Stomach smooth muscle (tissue), 2 donors: Measurements from ENCODE around the gene CRIP2.

Experiments used
- H3K27ac ChIP-seq: one replicate; pipeline ENCODE4 v1.7.0; 2013; ENCODE audit warnings: mild to moderate bottlenecking, low read length, inconsistent platforms
- H3K27me3 ChIP-seq, 2 donors: one replicate each; pipeline ENCODE4 v1.7.0; 2013; ENCODE audit warnings: low read length in 2 of 2; ENCODE audit not compliant: insufficient read depth in 2 of 2, control insufficient read depth in 1 of 2
- H3K36me3 ChIP-seq, 2 donors: one replicate each; pipeline ENCODE4 v1.7.0; 2013; ENCODE audit warnings: low read length in 2 of 2; ENCODE audit not compliant: control insufficient read depth in 2 of 2, insufficient read depth in 2 of 2
- H3K4me1 ChIP-seq: one replicate; pipeline ENCODE4 v1.7.0; 2013; ENCODE audit warnings: low read length; ENCODE audit not compliant: control insufficient read depth, insufficient read depth
- H3K4me3 ChIP-seq, 2 donors: one replicate each; pipeline ENCODE4 v1.7.0; 2013; ENCODE audit warnings: low read length in 2 of 2
- H3K9ac ChIP-seq, 2 donors: one replicate each; pipeline ENCODE4 v1.7.0; 2013; ENCODE audit warnings: low read length in 2 of 2, mild to moderate bottlenecking in 1 of 2
- H3K9me3 ChIP-seq, 2 donors: one replicate each; pipeline ENCODE4 v1.7.0; 2013; ENCODE audit warnings: low read length in 2 of 2; ENCODE audit not compliant: control insufficient read depth in 2 of 2
- donor health status: healthy.
- donor health status: Pancreatic carcinoma.

The CRIP2 gene

DNA sequence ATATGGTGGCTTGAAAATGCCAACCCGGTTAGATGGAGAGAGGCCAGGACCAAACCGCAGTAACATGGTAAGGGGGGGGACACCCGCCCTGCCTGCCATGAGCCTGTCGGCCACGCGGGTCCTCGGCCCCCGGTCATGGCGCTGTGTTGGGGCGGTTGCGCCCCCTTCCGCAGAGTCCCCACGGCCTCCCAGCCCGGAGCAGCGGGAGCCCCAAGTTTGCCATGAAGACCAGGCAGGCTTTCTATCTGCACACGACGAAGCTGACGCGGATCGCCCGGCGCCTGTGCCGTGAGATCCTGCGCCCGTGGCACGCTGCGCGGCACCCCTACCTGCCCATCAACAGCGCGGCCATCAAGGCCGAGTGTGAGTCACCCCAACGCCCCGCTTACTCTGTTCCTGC lies 10.1 kb upstream of the CRIP2 start:
- no peaks in the 10 kb centered on the region for H3K27me3 ChIP-seq
- no peak overlapping the region for H3K9ac ChIP-seq
- no peak overlapping the region for H3K4me3 ChIP-seq
- H3K36me3 ChIP-seq = peaks cover 17 to 29% of the 10 kb centered on the region in 2 donors
- no peak overlapping the region for H3K27ac ChIP-seq
- H3K9me3 ChIP-seq = no peaks in the 10 kb centered on the region
- H3K4me1 ChIP-seq = peaks cover 15% of the 10 kb centered on the region

DNA sequence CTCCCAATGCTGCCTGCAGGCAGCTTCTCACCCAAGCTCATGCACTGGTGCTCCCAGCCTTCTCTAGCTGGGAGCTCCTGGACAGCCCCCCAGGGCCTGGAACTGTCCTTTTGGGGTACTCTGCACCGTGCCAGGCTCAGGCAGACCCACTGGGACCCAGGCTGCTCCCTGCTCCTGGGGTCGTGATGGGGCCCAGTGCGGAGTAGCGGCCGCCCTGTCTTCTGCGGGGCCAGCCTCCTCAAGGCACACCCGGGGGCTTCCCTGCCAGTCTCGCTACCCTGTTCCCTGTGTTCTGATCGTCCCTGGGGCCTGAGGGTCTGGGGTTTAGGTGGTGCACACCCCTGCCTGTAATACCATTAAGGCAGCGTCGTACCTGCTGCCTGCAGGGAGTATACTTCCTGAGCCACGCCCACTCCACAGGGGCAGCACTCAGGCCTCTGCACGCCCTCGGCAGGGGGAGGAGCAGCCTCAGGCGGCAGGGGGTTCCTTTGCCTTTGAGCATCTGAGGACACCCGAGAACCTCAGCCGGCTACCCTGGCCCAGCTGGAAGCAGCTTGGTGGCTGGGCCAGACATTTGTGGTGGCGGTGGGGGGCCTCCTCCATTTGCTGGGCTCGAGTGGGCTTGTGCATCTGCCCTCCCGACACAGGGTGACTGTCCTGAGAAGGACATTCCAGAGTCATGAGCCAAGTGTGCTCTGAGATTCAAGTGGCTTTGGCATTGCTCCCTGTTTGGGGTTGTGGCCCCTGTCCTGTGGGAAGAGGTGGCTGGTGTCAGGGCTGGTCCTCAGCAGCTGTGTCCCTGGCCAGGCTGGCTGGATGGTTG lies 9.2 kb upstream of the CRIP2 start:
- H3K4me1 ChIP-seq = peaks cover 15% of the 10 kb centered on the region
- peaks cover 17 to 29% of the 10 kb centered on the region in 2 donors for H3K36me3 ChIP-seq
- no peaks in the 10 kb centered on the region for H3K9me3 ChIP-seq
- no peak overlapping the region for H3K9ac ChIP-seq
- no peaks in the 10 kb centered on the region for H3K27me3 ChIP-seq
- no peak overlapping the region for H3K4me3 ChIP-seq
- no peak overlapping the region for H3K27ac ChIP-seq

DNA sequence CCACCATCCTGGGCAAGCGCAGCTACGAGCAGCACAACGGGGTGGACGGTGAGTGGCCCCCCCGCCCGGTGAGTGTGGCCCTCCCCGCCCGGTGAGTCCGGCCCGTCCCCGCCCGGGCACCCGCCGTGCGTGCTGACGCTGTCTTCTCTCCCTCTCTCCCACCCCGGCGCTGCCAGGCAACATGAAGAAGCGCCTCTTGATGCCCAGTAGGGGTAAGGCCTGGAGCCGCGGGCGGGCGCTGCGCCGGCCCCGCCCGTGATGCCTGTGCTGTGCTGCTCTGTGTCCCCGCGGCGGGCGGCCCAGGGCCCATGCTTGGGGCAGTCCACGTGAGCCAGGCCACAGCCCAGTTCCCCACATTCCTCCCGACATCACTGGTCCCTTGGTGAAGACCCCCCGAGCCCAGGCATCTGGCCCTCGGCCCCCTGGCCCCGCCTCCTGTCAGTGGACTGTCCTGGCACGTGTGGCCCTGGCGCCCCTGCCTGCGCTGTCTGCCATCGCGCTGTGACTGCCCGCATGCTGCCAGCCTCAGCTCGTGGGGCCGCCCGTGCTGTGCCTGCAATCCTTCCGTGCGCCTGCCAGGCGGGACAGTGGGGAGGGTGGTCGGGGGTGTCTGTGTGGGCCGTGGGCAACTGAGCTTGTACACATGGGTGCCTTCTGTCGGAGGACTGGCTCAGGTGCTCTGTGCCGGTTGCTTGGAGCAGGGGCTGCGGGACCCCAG lies 7.9 kb upstream of the CRIP2 start:
- Histone ChIP-seq H3K4me1 (peaks cover 23% of the 10 kb centered on the region), H3K36me3 (peaks cover 12 to 18% of the 10 kb centered on the region in 2 donors), H3K9ac (no peak overlapping the region), H3K4me3 (no peak overlapping the region), H3K27me3 (no peaks in the 10 kb centered on the region), H3K27ac (no peak overlapping the region), H3K9me3 (no peaks in the 10 kb centered on the region)

DNA sequence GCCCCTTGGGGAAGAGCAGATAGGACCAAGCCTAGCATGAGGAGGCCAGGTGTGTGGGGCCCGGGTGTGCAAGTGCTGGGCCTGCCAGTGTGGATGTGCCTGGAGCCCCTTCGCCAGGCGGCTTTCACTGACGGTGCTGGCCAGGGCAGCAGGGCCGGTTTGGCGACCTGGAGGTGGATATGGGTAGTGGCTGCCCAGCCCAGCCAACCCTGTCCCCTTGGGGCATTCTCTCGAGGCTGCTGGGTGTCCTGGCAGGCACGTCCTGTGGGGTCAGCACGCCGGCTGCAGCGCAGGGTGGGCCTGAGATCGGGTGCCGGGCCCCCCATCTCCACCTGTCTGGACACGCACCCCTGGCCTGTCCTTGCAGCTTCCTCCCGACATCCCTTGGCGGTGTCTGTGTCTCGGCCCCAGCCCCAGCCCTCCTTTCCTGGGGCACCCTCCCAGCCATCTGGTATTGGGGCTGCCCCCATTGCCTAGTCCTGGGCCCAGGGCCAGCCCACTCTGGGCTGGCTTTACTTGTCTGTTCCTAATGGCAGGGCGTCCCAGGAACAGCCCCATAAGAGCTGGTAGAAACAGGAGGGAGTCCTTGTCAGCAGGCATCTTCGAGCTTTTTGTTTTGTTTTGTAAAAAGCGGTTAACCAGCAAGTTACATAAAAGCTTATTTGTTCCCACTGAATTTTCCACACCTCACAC lies 7.2 kb upstream of the CRIP2 start:
- Histone ChIP-seq H3K9ac (no peak overlapping the region), H3K9me3 (no peaks in the 10 kb centered on the region), H3K27me3 (no peaks in the 10 kb centered on the region), H3K4me1 (peaks cover 30% of the 10 kb centered on the region), H3K4me3 (no peak overlapping the region), H3K36me3 (peaks cover 12 to 18% of the 10 kb centered on the region in 2 donors), H3K27ac (no peak overlapping the region)

DNA sequence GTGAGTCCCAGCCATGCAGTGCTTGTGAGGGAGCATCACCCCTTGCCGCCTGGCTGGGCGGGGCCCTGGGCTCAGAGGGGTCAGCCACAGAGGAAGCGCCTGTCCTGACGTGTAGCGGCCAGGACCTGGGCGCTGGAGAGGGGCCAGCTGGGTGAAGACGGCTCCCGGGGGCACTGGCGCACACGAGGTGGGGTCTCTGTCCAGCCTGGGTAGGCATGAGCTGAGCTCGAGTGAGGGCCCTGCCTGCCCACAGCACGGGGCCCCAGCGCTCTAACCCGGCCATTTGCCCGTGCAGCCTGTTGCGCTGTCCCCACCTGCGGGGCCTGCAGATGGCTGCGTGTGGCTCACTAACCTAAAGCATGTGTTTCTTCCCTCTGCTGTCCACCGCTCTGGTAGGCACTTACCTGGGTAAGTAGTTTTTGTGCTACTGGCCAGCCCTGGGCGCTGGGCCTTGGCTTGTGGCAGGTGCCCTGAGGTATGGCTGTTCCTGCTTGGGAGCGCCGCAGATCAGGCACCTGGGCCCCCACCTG lies 6.6 kb upstream of the CRIP2 start:
- Histone ChIP-seq H3K4me3 (no peak overlapping the region), H3K27me3 (no peaks in the 10 kb centered on the region), H3K9ac (no peak overlapping the region), H3K4me1 (peaks cover 36% of the 10 kb centered on the region), H3K36me3 (peaks cover 12 to 16% of the 10 kb centered on the region in 2 donors), H3K9me3 (no peaks in the 10 kb centered on the region), H3K27ac (no peak overlapping the region)

DNA sequence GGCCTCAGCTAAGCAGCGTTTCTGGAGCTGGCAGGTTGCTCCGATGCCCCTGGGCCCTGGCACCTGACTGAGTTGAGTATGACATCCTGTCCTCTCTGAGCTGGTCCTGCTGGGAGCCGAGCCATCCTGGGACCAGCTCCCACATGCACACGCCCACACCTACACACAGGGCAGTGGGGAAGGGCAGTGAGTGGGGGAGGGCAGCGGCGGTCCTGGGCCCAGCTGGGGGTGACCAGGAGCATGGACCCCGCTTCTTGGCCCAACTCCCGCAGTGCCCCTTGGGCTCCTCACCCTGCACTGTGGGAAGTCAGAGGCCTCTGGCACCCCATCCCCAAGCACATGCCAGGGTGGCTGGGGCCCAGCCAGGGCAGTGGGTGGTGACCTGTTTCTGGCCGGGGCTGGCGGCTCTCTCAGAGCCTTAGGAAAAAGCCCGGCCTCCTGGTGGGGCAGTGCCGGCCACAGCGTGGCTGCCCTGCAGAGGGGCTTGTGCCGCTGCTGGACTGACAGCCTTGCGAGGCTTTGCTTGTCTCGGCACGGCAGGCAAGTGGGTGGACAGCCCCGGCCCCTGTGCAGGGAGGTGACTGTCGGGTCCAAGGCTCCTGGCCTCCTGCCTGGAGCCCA lies 5.9 kb upstream of the CRIP2 start:
- peaks cover 12% of the 10 kb centered on the region in 2 donors for H3K36me3 ChIP-seq
- H3K9ac ChIP-seq = no peak overlapping the region

DNA sequence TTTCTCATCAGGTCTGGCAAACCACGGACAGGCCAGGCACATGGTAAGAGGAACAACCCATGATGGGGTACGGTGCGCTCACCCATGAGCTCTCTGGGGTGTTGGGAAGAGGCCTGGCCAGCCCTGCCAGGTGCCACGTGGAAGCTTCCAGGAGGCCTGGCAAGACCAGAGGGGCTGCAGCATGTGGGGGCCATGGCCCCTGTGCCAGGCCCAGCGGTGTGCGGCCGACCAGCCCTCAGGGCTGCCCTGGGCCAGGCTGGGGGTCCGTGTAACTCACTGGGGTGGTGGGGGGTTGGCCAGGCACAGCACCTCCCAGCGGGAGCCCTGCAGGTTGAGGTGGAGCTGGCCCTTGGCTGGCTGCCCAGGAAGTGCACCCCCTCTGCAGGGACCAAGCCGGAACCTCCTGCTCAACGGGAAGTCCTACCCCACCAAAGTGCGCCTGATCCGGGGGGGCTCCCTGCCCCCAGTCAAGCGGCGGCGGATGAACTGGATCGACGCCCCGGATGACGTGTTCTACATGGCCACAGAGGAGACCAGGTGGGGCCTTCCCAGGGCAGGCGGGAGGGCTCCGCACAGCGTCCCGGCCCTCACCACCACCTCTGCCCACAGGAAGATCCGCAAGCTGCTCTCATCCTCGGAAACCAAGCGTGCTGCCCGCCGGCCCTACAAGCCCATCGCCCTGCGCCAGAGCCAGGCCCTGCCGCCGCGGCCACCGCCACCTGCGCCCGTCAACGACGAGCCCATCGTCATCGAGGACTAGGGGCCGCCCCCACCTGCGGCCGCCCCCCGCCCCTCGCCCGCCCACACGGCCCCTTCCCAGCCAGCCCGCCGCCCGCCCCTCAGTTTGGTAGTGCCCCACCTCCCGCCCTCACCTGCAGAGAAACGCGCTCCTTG lies 4.9 kb upstream of the CRIP2 start:
- no peaks in the 10 kb centered on the region for H3K9me3 ChIP-seq
- H3K27ac ChIP-seq = no peak overlapping the region
- H3K27me3 ChIP-seq = no peaks in the 10 kb centered on the region
- no peak overlapping the region for H3K9ac ChIP-seq
- no peak overlapping the region for H3K4me3 ChIP-seq
- H3K36me3 ChIP-seq = peaks cover 7 to 9% of the 10 kb centered on the region in 2 donors
- H3K4me1 ChIP-seq = peaks cover 45% of the 10 kb centered on the region

More for the DNA sequence above, 5.9 kb upstream of the CRIP2 start:
- no peaks in the 10 kb centered on the region for H3K9me3 ChIP-seq
- H3K27me3 ChIP-seq = no peaks in the 10 kb centered on the region
- H3K4me1 ChIP-seq = peaks cover 42% of the 10 kb centered on the region
- H3K27ac ChIP-seq = no peak overlapping the region
- no peak overlapping the region for H3K4me3 ChIP-seq

DNA sequence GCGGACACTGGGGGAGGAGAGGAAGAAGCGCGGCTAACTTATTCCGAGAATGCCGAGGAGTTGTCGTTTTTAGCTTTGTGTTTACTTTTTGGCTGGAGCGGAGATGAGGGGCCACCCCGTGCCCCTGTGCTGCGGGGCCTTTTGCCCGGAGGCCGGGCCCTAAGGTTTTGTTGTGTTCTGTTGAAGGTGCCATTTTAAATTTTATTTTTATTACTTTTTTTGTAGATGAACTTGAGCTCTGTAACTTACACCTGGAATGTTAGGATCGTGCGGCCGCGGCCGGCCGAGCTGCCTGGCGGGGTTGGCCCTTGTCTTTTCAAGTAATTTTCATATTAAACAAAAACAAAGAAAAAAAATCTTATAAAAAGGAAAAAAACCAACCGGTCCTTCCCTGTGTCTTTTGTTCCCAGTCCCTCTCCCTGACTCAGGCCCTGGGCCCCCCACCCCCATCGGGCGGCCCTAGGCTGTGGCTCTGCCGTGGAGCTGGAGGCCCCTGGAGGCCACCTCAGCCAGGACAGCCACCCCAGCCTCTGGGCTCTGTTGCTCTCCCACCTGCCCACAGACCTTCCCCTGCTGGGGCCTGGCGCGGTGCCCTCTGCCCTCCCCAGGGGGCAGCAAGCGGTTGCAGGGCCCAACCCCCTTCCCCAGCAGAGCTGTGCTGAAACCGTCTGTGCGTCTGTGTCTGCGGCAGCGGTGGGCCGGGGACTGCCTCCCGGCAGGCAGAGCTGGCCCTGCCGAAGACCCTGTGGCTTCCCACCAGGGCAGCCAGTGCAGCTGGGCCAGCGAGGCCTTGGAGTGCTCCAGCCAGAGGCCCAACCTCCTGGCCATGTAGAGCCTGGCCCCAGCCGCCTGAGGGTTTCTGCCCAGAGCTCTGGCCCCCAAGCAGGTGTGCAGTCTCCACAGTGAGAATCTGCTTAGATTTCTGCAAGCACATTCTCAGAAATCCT lies 4.0 kb upstream of the CRIP2 start:
- Histone ChIP-seq H3K9ac (no peak overlapping the region), H3K27me3 (peaks cover 0 to 3% of the 10 kb centered on the region in 2 donors), H3K36me3 (peaks cover 3 to 4% of the 10 kb centered on the region in 2 donors), H3K27ac (no peak overlapping the region), H3K4me1 (peaks cover 53% of the 10 kb centered on the region), H3K4me3 (no peak overlapping the region), H3K9me3 (no peaks in the 10 kb centered on the region)

DNA sequence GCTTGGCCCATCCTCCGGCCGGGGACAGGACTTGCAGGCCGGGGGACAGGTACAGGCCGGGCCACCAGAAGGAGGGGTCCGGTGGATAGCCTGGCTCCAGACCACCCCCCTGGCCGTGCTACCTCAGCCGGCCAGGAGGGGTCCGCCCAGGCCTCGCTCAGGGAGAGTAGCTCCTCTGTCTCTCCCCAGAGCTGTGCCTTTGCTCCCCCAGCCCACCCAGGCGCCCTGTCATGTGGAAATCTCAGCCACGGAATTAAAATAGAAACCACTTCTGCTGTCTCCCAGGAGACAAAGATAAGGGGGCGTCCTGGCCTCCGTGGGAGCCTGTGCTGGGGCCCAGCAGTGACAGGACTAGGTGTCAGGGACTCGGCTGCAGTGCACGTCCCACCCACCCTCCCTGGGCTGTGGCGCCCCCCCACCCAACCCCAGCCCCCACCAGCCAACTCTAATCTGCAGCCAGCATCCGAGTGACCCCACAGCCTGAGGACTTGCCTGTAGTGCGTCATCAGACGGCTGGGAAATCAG lies 3.3 kb upstream of the CRIP2 start:
- Histone ChIP-seq H3K9ac (no peak overlapping the region), H3K4me3 (no peak overlapping the region), H3K36me3 (peaks cover 3% of the 10 kb centered on the region in 2 donors), H3K27ac (peak overlapping the region; percentile 41), H3K9me3 (no peaks in the 10 kb centered on the region), H3K27me3 (peaks cover 0 to 3% of the 10 kb centered on the region in 2 donors), H3K4me1 (peaks cover 60% of the 10 kb centered on the region)
